K562 (cell line): ENCODE data around the gene C1QL2. TPM values are rescaled to one million over a fixed set of nuclear protein-coding genes. Genes with fewer than 3 reads are reported as not detected.

Experiments
- ARID1B ChIP-seq: fragments of 450-650 bp; IDR thresholded peaks from 2 replicates; pipeline ENCODE4 v1.6.1; 2016; ENCODE audit warnings: antibody characterized with exemption, mild to moderate bottlenecking, inconsistent platforms
- BCL6 ChIP-seq: fragments of 250-450 bp; sonication (Bioruptor Pico); IDR thresholded peaks from 2 replicates; pipeline ENCODE4 v1.4.0; 2020
- GABPB1 ChIP-seq: sonication (generic); formaldehyde crosslinking; IDR thresholded peaks from 2 replicates; pipeline ENCODE4 v1.8.0; 2022; ENCODE audit warnings: mild to moderate bottlenecking, missing genetic modification reagents
- L3MBTL2 ChIP-seq: fragments of 450-650 bp; IDR thresholded peaks from 2 replicates; pipeline ENCODE4 v1.6.1; 2016; ENCODE audit warnings: mild to moderate bottlenecking, moderate library complexity
- MAFF ChIP-seq: IDR thresholded peaks from 2 replicates; pipeline ENCODE4 v1.6.1; 2012; ENCODE audit warnings: low read length, improper control_type of control experiment
- VEZF1 ChIP-seq: fragments of 200-800 bp; sonication (Bioruptor generic); IDR thresholded peaks from 2 replicates; pipeline ENCODE4 v1.6.1; 2017; ENCODE audit warnings: missing genetic modification characterization, missing compliant biosample characterization
- ZHX1 ChIP-seq: fragments of 150-350 bp; conservative IDR thresholded peaks from 2 replicates; pipeline ENCODE4 v1.6.1; 2014; ENCODE audit warnings: low read length
- ZNF165 ChIP-seq: fragments of 250-450 bp; sonication (Bioruptor Pico); IDR thresholded peaks from 2 replicates; pipeline ENCODE4 v1.4.0; 2020; ENCODE audit warnings: borderline replicate concordance
- ZNF324 ChIP-seq: fragments of 250-450 bp; sonication (Bioruptor Pico); IDR thresholded peaks from 2 replicates; pipeline ENCODE4 v1.4.0; 2020; ENCODE audit warnings: mild to moderate bottlenecking
- polyA plus RNA-seq, 8 experiments: library from polyadenylated mRNA; depleted of rRNA in 4 of 8; stranded (reverse) in 5 of 8; unstranded in 3 of 8; fragments of >200 nt; fragmentation: Nextera tagmentation in 2 of 8; fragmentation: Illumina TruSeq in 1 of 8; extraction: Ambion mirVana in 2 of 8; extraction: Trizol in 1 of 8; gene quantifications; 2 replicates each; pipeline versions ENCODE4 v1.2.1 to v1.2.3, GENCODE V29; 2011 to 2014; ENCODE audit warnings: inconsistent platforms in 1 of 8, missing spikeins in 1 of 8
- total RNA-seq, 7 experiments: library from RNA; depleted of rRNA in 6 of 7; stranded (reverse); fragments of >200 nt in 6 of 7; fragmentation: Illumina TruSeq in 2 of 7; extraction: Trizol in 2 of 7; gene quantifications; 2 replicates each; pipeline versions ENCODE4 v1.2.1 to v1.2.3, GENCODE V29; 2011 to 2021; ENCODE audit warnings: low replicate concordance in 1 of 7

The C1QL2 gene
- total and polyA plus RNA-seq, 9 of the 15 experiments (the other 6 are each of a cell fraction or from before 2014, with no cell fraction given) = not detected

DNA sequence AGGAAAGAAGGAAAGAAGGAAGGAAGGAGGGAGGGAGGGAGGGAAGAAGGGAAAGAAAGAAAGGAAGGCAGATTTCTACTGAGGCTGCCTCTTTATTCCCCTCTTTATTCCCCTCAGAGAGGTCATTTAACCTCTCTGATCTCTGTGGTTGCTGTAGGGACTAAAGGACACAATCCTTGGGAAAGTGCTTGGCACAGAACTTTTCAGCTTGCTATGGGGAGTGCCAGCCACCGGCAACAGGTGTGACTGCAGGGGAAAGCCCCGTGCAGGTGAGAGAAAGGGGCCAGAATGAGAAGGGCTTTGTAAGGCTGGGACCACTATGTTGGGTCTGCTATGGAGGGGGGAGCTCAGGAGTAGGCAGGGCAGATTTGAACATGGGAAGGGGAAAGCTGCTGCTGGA lies 37.3 kb upstream of the C1QL2 start (continued):
- no peak for TF ChIP-seq VEZF1 (CRISPR knock-in tag)
- TF ChIP-seq MAFF = no peak
- TF ChIP-seq L3MBTL2 = no peak
- TF ChIP-seq ZNF165 (CRISPR knock-in tag) = no peak
- no peak for TF ChIP-seq GABPB1 (CRISPR knock-in tag)
- TF ChIP-seq ZHX1 = no peak
- TF ChIP-seq ARID1B = no peak
- no peak for TF ChIP-seq BCL6 (CRISPR knock-in tag)
- no peak for TF ChIP-seq ZNF324 (CRISPR knock-in tag)
